GM12864 (cell line): Measurements from ENCODE around the gene SECTM1.

Source experiments
- DNase-seq: peaks from one replicate; pipeline ENCODE4 v3.0.0-alpha.2; 2011; ENCODE audit warnings: low read depth
- H3K4me3 ChIP-seq: 2 replicates; pipeline ENCODE4 v1.5.1; 2011; ENCODE audit warnings: mild to moderate bottlenecking, low read depth, low read length, control low read depth
- TF ChIP-seq, protein P1 (sequence below): IDR thresholded peaks from 2 replicates; pipeline ENCODE4 v1.5.1; 2011; ENCODE audit warnings: low read depth, mild to moderate bottlenecking, moderate library complexity, low read length, control low read depth, inconsistent platforms; ENCODE audit errors: missing control alignments

SECTM1 gene

DNA sequence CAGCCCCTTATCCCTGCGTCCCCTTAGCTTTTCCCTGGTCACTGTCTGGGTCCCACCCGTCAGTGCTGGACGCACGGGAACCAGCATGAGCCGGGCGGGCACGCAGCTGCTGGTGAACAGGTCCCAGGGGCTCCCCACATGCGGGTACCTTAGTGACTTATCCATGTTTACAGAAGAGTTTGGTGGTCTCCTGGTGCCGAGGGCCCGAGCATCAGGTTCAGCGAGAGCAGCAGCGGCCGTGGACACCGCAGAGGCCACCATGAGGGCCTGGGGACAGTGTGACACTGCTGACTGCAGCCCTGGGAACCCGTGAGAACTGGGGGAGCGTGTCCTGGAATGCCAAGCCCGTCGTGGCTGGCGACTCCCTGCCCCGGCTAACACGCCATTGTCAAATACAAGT is 22.7 kb downstream of the SECTM1 start:
- no peak overlapping the region for H3K4me3 ChIP-seq

DNA sequence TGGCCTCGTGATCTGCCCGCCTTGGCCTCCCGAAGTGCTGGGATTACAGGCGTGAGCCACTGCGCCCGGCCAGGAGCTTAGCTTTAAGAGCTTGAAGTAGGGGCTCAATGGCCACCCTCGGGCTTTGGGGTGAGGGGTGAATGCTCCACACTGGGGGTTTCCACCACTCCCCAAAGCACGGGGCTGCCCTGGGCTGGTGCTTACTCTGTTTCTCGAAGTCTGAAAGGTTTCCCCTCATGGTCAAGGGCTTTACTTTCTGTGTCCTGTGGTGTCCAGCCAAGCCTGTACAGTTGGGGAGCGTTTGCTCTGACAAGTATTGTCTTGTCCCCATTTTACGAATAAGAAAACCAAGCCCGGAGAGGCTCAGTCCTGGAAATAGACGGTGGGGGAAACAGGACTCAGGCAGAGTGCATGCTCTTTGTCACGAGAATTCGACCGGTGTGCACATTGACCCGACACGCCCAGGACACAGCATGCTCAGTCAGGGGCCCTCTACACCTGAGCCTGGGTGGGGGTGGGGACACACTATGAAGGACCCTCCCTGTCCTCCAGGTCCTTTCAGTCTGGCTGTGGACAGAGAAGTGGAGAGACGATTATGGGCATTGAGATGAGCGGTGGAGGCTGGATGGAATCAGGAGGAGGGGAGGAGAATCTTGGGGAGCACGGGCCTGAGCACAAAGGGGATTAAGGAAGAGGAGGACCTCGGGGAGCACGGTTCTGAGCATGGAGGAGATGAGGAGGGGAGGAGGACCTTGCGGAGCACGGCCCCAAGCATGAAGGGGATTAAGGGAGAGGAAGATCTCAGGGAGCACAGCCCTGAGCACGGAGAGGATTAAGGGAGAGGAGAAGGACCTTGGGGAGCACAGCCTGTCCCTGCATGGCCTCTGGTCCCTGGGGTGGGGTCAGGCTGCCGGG is 23.7 kb downstream of the SECTM1 start:
- H3K4me3 ChIP-seq = no peak overlapping the region
- TF ChIP-seq, protein P1, sequence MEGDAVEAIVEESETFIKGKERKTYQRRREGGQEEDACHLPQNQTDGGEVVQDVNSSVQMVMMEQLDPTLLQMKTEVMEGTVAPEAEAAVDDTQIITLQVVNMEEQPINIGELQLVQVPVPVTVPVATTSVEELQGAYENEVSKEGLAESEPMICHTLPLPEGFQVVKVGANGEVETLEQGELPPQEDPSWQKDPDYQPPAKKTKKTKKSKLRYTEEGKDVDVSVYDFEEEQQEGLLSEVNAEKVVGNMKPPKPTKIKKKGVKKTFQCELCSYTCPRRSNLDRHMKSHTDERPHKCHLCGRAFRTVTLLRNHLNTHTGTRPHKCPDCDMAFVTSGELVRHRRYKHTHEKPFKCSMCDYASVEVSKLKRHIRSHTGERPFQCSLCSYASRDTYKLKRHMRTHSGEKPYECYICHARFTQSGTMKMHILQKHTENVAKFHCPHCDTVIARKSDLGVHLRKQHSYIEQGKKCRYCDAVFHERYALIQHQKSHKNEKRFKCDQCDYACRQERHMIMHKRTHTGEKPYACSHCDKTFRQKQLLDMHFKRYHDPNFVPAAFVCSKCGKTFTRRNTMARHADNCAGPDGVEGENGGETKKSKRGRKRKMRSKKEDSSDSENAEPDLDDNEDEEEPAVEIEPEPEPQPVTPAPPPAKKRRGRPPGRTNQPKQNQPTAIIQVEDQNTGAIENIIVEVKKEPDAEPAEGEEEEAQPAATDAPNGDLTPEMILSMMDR = no peak
- DNase-seq = no peak

More for the DNA sequence above, 22.7 kb downstream of the SECTM1 start:
- TF ChIP-seq, protein P1 = no peak
- no peak for DNase-seq

DNA sequence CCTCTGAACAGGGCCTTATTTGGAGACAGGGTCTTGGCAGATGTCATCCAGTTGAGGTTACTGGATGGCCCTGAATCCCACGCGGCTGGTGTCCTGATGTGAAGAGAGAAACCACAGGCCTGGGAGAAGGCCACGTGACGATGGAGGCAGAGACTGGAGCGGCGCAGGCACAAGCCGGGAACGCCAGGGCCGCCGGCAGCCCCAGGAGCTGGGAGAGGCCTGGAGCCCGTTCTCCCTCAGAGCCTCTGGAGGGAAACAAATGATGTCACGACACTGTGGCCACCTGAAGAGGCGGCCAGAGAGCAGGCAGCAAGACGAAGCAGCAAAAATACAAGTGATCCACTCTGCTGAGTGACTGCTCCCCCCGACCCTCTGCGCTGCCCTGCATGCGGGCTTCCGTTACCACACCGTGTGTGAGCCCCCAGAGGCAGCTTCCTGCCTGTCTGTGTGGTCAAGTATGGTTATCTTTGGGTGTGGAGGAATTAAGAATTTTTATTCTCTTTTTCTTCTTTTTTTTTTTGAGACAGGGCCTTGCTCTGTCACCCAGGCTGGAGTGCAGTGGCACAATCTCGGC is 27.8 kb downstream of the SECTM1 start:
- TF ChIP-seq, protein P1 = no peak
- no peak for DNase-seq
- H3K4me3 ChIP-seq = no peak overlapping the region

DNA sequence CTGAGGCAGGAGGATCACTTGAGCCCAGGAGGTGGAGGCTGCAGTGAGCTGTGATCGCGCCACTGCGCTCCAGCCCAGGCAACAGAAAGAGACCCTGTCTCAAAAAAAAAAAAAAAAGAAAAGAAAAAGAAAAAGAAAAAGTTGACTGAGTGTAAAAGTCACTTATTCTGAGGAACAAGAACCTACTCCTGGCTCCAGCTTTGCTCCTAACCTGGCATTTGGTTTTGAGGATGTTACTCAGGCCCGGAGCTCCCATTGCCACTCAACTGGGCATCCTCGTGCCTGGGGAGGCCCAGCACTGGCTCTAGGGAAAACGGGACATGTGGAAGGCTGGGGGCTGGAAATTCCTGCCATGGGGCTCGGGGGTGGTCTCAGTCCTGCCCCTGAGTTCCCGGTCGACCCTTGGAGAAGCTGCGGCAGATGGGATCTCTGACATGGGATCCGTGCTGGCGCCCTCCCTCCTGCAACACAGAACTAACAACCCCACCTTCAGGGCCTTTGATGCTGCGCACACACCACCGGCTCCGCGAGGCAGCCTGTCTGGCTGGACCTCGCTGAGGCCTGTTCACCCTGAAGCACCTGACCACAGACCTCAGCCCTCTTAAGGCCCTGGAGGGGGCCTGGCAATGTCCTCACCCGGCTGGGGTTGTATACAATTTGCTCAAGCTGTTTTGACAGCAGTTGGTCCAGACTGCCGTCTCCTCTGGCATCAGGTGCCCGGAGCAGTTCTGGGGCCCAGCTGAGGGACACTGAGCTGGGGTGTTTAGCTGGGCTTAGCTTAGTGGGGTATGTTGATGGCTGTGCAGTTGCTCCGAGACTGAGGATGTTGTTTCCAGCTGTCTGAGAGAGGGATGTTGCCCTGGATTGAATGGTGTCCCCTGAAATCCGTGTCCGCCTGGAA is 28.5 kb downstream of the SECTM1 start:
- TF ChIP-seq, protein P1 = no peak
- no peak overlapping the region for H3K4me3 ChIP-seq

DNA sequence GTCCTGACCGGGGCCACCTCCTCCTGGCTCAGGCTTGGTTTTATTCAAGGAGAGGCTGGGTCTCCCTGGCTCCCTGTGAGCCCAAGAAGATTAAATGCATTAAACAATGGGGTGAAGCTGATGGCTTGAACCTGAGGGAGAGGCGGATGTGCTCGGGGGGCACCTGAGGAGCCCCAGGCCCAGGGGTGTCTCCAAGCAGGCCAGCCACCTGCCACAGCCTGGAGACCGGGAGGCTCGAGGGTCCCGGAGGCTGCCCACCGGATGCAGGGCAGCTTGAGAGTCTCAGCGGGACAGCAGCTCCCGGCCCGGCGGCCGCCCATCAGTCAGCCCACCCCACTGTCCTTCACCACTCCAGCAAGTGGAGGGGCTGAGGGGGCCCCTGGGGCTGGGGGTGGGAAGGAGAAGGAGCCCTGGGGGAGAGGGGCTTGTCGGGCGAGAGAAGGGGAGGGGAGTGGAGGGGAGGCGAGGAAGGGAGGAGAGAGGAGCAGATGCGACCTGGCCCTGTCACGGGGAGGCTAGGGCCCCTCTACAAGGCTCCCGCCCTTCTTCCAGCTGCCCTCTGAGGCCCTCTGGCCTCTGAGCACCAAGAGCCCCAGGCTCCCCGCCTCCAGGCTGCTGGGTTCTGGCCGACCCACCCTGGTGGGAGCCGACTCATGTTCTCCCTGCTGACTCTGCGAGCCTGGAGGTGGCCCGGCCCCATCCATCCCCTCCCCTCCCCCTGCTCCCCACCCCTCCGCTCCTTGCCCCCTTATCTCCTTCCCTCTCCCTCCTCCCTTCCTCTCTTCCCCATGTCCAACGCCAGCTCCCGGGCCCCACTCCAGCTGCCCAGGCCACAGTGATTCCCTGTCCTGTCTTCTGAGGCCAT is 29.4 kb downstream of the SECTM1 start:
- TF ChIP-seq, protein P1 = no peak
- no peak for DNase-seq
- no peak overlapping the region for H3K4me3 ChIP-seq

More for the DNA sequence above, 28.5 kb downstream of the SECTM1 start:
- DNase-seq = no peak
